Astrocyte (in vitro differentiated cells and primary cell): ENCODE measurements around the gene OR11H7. TPM values are rescaled to one million over a fixed set of nuclear protein-coding genes. Genes with fewer than 3 reads are reported as not detected.
"Not testable (repeated sequence)": the region's sequence is repeated elsewhere in the genome, so short reads cannot be mapped to it uniquely, and the experiment has no call there.

Source experiments
- DNase-seq: peaks from one replicate; pipeline ENCODE4 v3.0.0-alpha.2; 2010; ENCODE audit warnings: low read depth
- FAIRE-seq: peaks from 2 replicates; lab custom pipeline; 2011; peaks lifted over from hg19 to GRCh38; lab: Jason Lieb, UNC
- H2AFZ ChIP-seq: 2 replicates; pipeline ENCODE4 v1.6.0; 2012; ENCODE audit warnings: low read depth, low read length, inconsistent platforms
- H3K27ac ChIP-seq: 2 replicates; pipeline ENCODE4 v1.5.1; 2011; ENCODE audit warnings: low read depth, low read length, inconsistent platforms
- H3K27me3 ChIP-seq: 2 replicates; pipeline ENCODE4 v1.6.0; 2011; ENCODE audit warnings: low read length, inconsistent platforms; ENCODE audit not compliant: insufficient read depth
- H3K36me3 ChIP-seq: 2 replicates; pipeline ENCODE4 v1.5.1; 2011; ENCODE audit warnings: low read length, inconsistent platforms; ENCODE audit not compliant: insufficient read depth
- H3K4me1 ChIP-seq: 2 replicates; pipeline ENCODE4 v1.5.1; 2011; ENCODE audit warnings: low read length, inconsistent platforms; ENCODE audit not compliant: insufficient read depth
- H3K4me2 ChIP-seq: 2 replicates; pipeline ENCODE4 v1.6.0; 2012; ENCODE audit warnings: low read length, inconsistent platforms
- H3K4me3 ChIP-seq: 2 replicates; pipeline ENCODE4 v1.5.1; 2011; ENCODE audit warnings: low read depth, mild to moderate bottlenecking, low read length, inconsistent platforms; ENCODE audit not compliant: insufficient read depth
- H3K79me2 ChIP-seq: 2 replicates; pipeline ENCODE4 v1.6.0; 2012; ENCODE audit warnings: mild to moderate bottlenecking, low read length, inconsistent platforms; ENCODE audit not compliant: insufficient read depth
- H3K9ac ChIP-seq: 2 replicates; pipeline ENCODE4 v1.6.0; 2012; ENCODE audit warnings: mild to moderate bottlenecking, low read length, inconsistent platforms
- H3K9me3 ChIP-seq: 2 replicates; pipeline ENCODE4 v1.5.1; 2012; ENCODE audit warnings: low read depth, mild to moderate bottlenecking, low read length, inconsistent platforms; ENCODE audit not compliant: insufficient read depth
- H4K20me1 ChIP-seq: 2 replicates; pipeline ENCODE4 v1.6.0; 2012; ENCODE audit warnings: low read length, inconsistent platforms; ENCODE audit not compliant: insufficient read depth
- H3K27ac Mint-ChIP-seq: one replicate; pipeline ENCODE4 v1.8.0; 2021; ENCODE audit warnings: mild to moderate bottlenecking, mixed read lengths; ENCODE audit not compliant: unreplicated experiment
- H3K27me3 Mint-ChIP-seq: one replicate; pipeline ENCODE4 v1.8.0; 2021; ENCODE audit warnings: low read depth, mixed read lengths; ENCODE audit not compliant: unreplicated experiment
- H3K36me3 Mint-ChIP-seq: one replicate; pipeline ENCODE4 v1.8.0; 2021; ENCODE audit warnings: low read depth, mixed read lengths; ENCODE audit not compliant: unreplicated experiment
- H3K4me1 Mint-ChIP-seq: one replicate; pipeline ENCODE4 v1.8.0; 2021; ENCODE audit warnings: low read depth, mixed read lengths; ENCODE audit not compliant: unreplicated experiment
- H3K4me3 Mint-ChIP-seq: one replicate; pipeline ENCODE4 v1.8.0; 2021; ENCODE audit warnings: mild to moderate bottlenecking, moderate library complexity, mixed read lengths; ENCODE audit not compliant: unreplicated experiment
- H3K9me3 Mint-ChIP-seq: one replicate; pipeline ENCODE4 v1.8.0; 2021; ENCODE audit warnings: mild to moderate bottlenecking, mixed read lengths; ENCODE audit not compliant: unreplicated experiment
- EZH2 ChIP-seq: IDR thresholded peaks from 2 replicates; pipeline ENCODE4 v1.6.1; 2012; ENCODE audit warnings: mild to moderate bottlenecking, low read length, inconsistent platforms; ENCODE audit not compliant: insufficient read depth
- total RNA-seq: library from RNA; stranded (reverse); gene quantifications from 2 replicates; pipeline ENCODE4 v1.2.1, GENCODE V29; 2021
- TF ChIP-seq, protein P1 (sequence below): IDR thresholded peaks from 2 replicates; pipeline ENCODE4 v1.5.1; 2011; ENCODE audit warnings: low read depth, mild to moderate bottlenecking, inconsistent platforms, low read length, moderate library complexity; ENCODE audit not compliant: insufficient read depth

OR11H7 gene
- total RNA-seq, 1 donor from 2014 or later, result not detected

- H4K20me1 ChIP-seq, result no peaks in the 10 kb centered on the region
- Mint-ChIP-seq H3K4me3 (no peak overlapping the region), H3K36me3 (peaks cover 45% of the 10 kb centered on the region), H3K4me1 (peaks cover 6% of the 10 kb centered on the region), H3K27ac (no peak overlapping the region), H3K27me3 (no peaks in the 10 kb centered on the region), H3K9me3 (peaks cover 13% of the 10 kb centered on the region)
- H3K27ac ChIP-seq, result no peak overlapping the region
- H3K27me3 ChIP-seq, result no peaks in the 10 kb centered on the region
- TF ChIP-seq EZH2, result no peak
- TF ChIP-seq, protein P1, sequence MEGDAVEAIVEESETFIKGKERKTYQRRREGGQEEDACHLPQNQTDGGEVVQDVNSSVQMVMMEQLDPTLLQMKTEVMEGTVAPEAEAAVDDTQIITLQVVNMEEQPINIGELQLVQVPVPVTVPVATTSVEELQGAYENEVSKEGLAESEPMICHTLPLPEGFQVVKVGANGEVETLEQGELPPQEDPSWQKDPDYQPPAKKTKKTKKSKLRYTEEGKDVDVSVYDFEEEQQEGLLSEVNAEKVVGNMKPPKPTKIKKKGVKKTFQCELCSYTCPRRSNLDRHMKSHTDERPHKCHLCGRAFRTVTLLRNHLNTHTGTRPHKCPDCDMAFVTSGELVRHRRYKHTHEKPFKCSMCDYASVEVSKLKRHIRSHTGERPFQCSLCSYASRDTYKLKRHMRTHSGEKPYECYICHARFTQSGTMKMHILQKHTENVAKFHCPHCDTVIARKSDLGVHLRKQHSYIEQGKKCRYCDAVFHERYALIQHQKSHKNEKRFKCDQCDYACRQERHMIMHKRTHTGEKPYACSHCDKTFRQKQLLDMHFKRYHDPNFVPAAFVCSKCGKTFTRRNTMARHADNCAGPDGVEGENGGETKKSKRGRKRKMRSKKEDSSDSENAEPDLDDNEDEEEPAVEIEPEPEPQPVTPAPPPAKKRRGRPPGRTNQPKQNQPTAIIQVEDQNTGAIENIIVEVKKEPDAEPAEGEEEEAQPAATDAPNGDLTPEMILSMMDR, result no peak
- peaks cover 3% of the 10 kb centered on the region for H3K9me3 ChIP-seq
- no peak overlapping the region for H3K4me3 ChIP-seq
- H3K79me2 ChIP-seq, result no peaks in the 10 kb centered on the region
- H3K9ac ChIP-seq, result no peak overlapping the region
- no peak overlapping the region for H3K4me2 ChIP-seq
- no peak for DNase-seq
- FAIRE-seq, result no peak
- H3K36me3 ChIP-seq, result no peaks in the 10 kb centered on the region
- H2AFZ ChIP-seq, result no peak overlapping the region
- no peaks in the 10 kb centered on the region for H3K4me1 ChIP-seq
Measured at GRCh38 chr14:20277409-20277808, 48.6 kb downstream of the OR11H7 start.

DNA sequence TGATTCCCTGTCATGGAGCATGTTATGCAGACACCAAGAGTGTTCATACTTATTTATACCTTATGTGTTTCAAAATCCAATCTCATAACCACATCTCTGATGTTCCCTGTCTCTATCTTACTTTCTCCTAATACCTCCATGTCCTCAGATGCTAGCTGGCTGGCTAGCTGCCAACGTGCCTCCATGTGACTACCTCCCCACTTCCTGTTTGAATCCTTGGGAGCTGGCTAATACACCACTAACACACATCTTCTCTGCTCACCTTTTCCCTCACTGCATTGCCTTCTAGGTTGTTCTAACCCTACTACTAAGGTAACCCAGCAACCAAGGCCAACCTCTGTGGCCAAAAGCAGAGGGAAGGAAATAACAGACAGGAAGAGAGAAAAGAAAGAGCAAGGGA, 49.6 kb downstream of the OR11H7 start:
- H3K36me3 ChIP-seq, result no peaks in the 10 kb centered on the region
- H3K4me1 ChIP-seq, result no peaks in the 10 kb centered on the region
- H3K9me3 ChIP-seq, result peaks cover 3% of the 10 kb centered on the region
- H3K27ac ChIP-seq, result no peak overlapping the region
- H3K9me3 Mint-ChIP-seq, result peaks cover 13% of the 10 kb centered on the region
- peaks cover 45% of the 10 kb centered on the region for H3K36me3 Mint-ChIP-seq
- no peak overlapping the region for H3K4me3 Mint-ChIP-seq
- H3K4me3 ChIP-seq, result no peak overlapping the region
- TF ChIP-seq, protein P1, result no peak
- no peak for TF ChIP-seq EZH2
- H3K9ac ChIP-seq, result no peak overlapping the region
- DNase-seq (no peak), FAIRE-seq (no peak)
- H4K20me1 ChIP-seq, result no peaks in the 10 kb centered on the region
- no peak overlapping the region for H3K27ac Mint-ChIP-seq
- H3K4me2 ChIP-seq, result no peak overlapping the region
- no peak overlapping the region for H2AFZ ChIP-seq
- no peaks in the 10 kb centered on the region for H3K79me2 ChIP-seq
- no peaks in the 10 kb centered on the region for H3K27me3 ChIP-seq
- no peaks in the 10 kb centered on the region for H3K27me3 Mint-ChIP-seq
- H3K4me1 Mint-ChIP-seq, result peaks cover 6% of the 10 kb centered on the region

GRCh38 chr14:20280265-20280664, 51.5 kb downstream of the OR11H7 start:
- not testable (repeated sequence) for H3K4me1 Mint-ChIP-seq, H3K27ac Mint-ChIP-seq, FAIRE-seq, H3K9ac ChIP-seq, H3K4me3 ChIP-seq, DNase-seq, H4K20me1 ChIP-seq, H3K4me3 Mint-ChIP-seq, H3K4me1 ChIP-seq, H3K36me3 ChIP-seq, H2AFZ ChIP-seq, H3K27me3 Mint-ChIP-seq, H3K27ac ChIP-seq, H3K4me2 ChIP-seq, H3K9me3 ChIP-seq, H3K79me2 ChIP-seq, H3K27me3 ChIP-seq
- Mint-ChIP-seq H3K36me3 (peaks cover 42% of the 10 kb centered on the region), H3K9me3 (peaks cover 19% of the 10 kb centered on the region)

Other genes starting within 250 kb of the OR11H7 start
- not detected in 2 replicates for gene OR4Q2, start 226.8 kb upstream of the OR11H7 start, total RNA-seq
- gene OR4K14, start 209.7 kb upstream of the OR11H7 start, total RNA-seq, result not detected in 2 replicates
- not detected in 2 replicates for gene OR4K13, start 192.9 kb upstream of the OR11H7 start, total RNA-seq
- gene OR4L1, start 168.9 kb upstream of the OR11H7 start, total RNA-seq, result not detected in 2 replicates
- gene OR4K17, start 118.2 kb upstream of the OR11H7 start, total RNA-seq, result not detected in 2 replicates
- gene OR4N5, start 90.2 kb upstream of the OR11H7 start, total RNA-seq, result not detected in 2 replicates
- not detected in 2 replicates for gene OR11G2, start 38.1 kb upstream of the OR11H7 start, total RNA-seq
- not detected in 2 replicates for gene OR11H6, start 5.3 kb upstream of the OR11H7 start, total RNA-seq
- not detected in 2 replicates for gene OR11H4, start 10.3 kb downstream of the OR11H7 start, total RNA-seq
- 25.4 and 26.1 TPM in 2 replicates for gene TTC5, start 77.0 kb downstream of the OR11H7 start, total RNA-seq
- 78.5 and 89.1 TPM in 2 replicates for gene CCNB1IP1, start 104.3 kb downstream of the OR11H7 start, total RNA-seq
- gene PARP2, start 114.7 kb downstream of the OR11H7 start, total RNA-seq, result 20.9 and 21.5 TPM in 2 replicates
- gene TEP1, start 184.5 kb downstream of the OR11H7 start, total RNA-seq, result 21.0 and 28.4 TPM in 2 replicates
- gene KLHL33, start 207.2 kb downstream of the OR11H7 start, total RNA-seq, result 0.07 TPM in 1 of 2 replicates, not detected in the other
- 18.3 and 23.0 TPM in 2 replicates for gene OSGEP, start 225.8 kb downstream of the OR11H7 start, total RNA-seq
- gene APEX1, start 226.2 kb downstream of the OR11H7 start, total RNA-seq, result 142 and 148 TPM in 2 replicates
- gene PIP4P1, start 232.5 kb downstream of the OR11H7 start, total RNA-seq, result 19.5 and 19.8 TPM in 2 replicates
- 45.5 and 56.8 TPM in 2 replicates for gene PNP, start 240.4 kb downstream of the OR11H7 start, total RNA-seq